ENCODE measurements around the gene CWC27.

GRCh38 chr5:65009207-65009606 is 240.5 kb downstream of the CWC27 start:
- TF ChIP-seq ELF4 (IDR thresholded peaks at IDR 0.05) (no peak), CTBP1 (IDR thresholded peaks at IDR 0.05; ENCODE audit: borderline replicate concordance) (no peak), SP1 (IDR thresholded peaks at IDR 0.05) (no peak)

Measured in HEK293T (cell line).